NT2/D1 (cell line): ENCODE data around the gene RNF126.

Experiments used
- YY1 ChIP-seq: IDR thresholded peaks from 2 replicates; pipeline ENCODE4 v1.6.1; 2011; ENCODE audit not compliant: insufficient read length, insufficient read depth
- ZNF274 ChIP-seq: IDR thresholded peaks from 2 replicates; pipeline ENCODE4 v1.6.1; 2011; ENCODE audit warnings: mild to moderate bottlenecking, low read depth, low read length

DNA sequence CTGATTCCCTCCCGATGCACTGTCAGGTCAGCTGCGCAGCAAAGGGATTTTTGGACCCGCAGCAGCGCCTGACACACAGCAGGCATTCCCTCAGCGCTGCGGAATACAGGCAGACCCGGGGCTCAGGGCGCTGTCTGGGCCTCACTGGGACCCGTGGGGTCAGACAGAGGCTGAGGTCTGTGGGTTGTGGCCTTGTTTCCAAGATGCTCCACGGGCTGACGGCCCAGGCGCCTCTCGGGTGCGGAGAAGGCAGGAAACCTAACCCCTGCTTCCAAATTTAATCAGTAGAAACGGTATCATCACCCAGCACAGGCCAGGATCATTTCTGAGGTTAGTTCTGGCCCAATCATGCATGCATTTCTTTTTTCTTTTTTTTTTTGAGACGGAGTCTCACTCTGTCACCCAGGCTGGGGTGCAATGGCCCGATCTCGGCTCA is 686 bp upstream of the RNF126 start:
- TF ChIP-seq ZNF274 (no peak), YY1 (no peak)
